Stimulated activated CD4-positive, alpha-beta T cell treated with anti-CD3 and anti-CD28 coated beads, TNF-alpha, amount 100 ng/mL, for 48 hours (primary cell): ENCODE results near the gene PCNX4.

Source experiments
- DNase-seq, 3 donors: peaks; one replicate each; pipeline ENCODE4 v3.0.0-alpha.2; 2020; ENCODE audit warnings: low read depth in 3 of 3

The PCNX4 gene

GRCh38 chr14:60174352-60175254, 82.9 kb downstream of the PCNX4 start:
- no peak for DNase-seq

GRCh38 chr14:60175255-60175902, 83.7 kb downstream of the PCNX4 start:
- no peak for DNase-seq

- no peak for DNase-seq
These were observed 86.4 kb downstream of the PCNX4 start for GRCh38 chr14:60178164-60178563.

- no peak for DNase-seq
These were observed 87.1 kb downstream of the PCNX4 start for GRCh38 chr14:60178820-60179219.

GRCh38 chr14:60179431-60179869, 87.7 kb downstream of the PCNX4 start:
- DNase-seq = no peak

GRCh38 chr14:60183138-60183537, 91.4 kb downstream of the PCNX4 start:
- no peak for DNase-seq

- no peak for DNase-seq
These were observed 92.0 kb downstream of the PCNX4 start for GRCh38 chr14:60183741-60184140.

GRCh38 chr14:60184146-60184904, 92.6 kb downstream of the PCNX4 start:
- DNase-seq = no peak

GRCh38 chr14:60184905-60185555, 93.3 kb downstream of the PCNX4 start:
- no peak for DNase-seq

GRCh38 chr14:60188115-60188514, 96.4 kb downstream of the PCNX4 start:
- DNase-seq = no peak

- DNase-seq = no peak
These were observed 97.0 kb downstream of the PCNX4 start for GRCh38 chr14:60188696-60189095.

- DNase-seq = no peak
These were observed 98.5 kb downstream of the PCNX4 start for GRCh38 chr14:60189923-60190840.

- no peak for DNase-seq
These were observed 103.6 kb downstream of the PCNX4 start for GRCh38 chr14:60195179-60195810.

- DNase-seq = no peak
These were observed 104.6 kb downstream of the PCNX4 start for GRCh38 chr14:60196291-60196690.

- DNase-seq = no peak
These were observed 106.0 kb downstream of the PCNX4 start for GRCh38 chr14:60197629-60198303.

GRCh38 chr14:60199321-60199720, 107.6 kb downstream of the PCNX4 start:
- DNase-seq = no peak

- DNase-seq = no peak
These were observed 112.5 kb downstream of the PCNX4 start for GRCh38 chr14:60204104-60204842.

- no peak for DNase-seq
These were observed 113.4 kb downstream of the PCNX4 start for GRCh38 chr14:60204843-60205774.
